GM12801 (cell line): Measurements from ENCODE around the gene KCNMA1.

Source experiments
- CTCF ChIP-seq: IDR thresholded peaks from one replicate; pipeline ENCODE4 v1.5.1; 2011; ENCODE audit warnings: control low read depth; ENCODE audit not compliant: insufficient read length; ENCODE audit errors: extremely low read depth

KCNMA1 gene

DNA sequence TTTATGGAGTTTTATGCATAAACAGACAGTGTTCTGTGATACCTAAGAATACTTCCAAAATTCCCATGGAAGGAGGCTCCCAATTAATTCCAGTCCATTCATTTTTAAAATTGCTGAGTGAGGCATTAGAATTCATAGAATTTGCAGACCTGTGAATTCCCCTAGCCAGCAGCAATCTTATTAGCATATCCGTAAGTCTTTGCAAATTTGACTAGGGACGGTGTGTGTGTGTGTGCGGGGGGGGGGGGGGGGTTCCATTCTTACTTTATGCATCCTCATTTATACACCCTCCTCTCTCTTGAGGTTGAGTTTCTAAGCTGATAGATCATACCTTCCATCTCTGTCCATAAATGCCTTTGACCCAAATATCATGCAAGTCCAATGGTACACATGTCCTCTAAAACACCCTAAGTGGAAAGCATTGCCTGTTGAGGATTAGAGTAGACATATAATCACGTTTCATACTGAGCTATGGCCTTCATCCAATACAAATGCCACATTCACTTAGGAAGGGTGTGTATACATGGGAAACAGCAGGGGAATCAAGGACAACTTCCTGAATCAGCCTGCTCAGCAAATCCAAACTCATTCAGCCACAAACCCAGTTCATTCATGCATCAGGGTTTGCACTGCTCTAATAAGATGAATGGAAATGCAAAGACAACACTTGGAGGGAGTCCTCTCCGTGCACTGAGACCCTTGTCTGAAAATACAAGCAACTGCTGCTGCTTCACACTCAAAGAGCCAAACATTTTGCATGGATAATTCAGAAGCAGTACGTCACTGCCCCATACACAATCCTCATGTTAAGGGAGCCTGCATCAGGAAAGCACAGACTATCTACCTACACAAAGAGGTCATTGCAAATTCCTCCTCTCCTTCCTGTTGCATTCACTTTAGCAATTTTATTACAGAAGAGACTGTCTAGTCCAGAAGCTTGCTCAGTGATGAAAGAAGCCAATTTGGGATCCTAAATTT is 350.8 kb downstream of the KCNMA1 start:
- TF ChIP-seq CTCF: no peak

DNA sequence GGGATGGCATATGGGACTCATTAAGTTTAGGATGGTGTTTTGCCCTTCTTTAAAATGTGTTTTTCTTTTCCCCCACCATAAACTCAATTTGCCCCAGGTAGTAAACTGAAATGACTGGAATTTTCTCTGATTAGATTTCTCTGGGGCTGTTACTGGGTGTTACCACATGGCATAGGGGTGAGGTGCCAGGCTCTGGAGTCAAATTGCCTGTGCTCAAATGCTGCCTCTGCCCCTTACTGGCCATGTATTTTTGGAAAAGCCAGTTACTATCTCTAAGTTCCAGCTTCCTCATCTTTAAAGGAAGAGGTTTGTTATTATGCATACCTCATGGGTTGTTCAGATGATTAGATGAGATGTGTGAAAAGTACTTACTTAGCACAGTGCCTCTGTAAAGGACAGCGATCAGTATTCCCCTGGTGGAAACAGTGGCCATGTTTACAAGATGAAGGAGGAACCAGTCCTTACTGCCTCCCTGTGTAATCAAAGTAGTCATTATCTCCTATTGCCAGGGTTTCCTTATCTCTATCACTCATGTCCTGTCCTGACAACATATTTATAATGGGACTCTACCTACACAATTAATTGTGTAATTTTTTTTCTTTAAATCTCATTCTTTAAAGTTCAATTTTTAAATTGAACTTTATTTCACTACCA is 352.0 kb downstream of the KCNMA1 start:
- no peak for TF ChIP-seq CTCF

DNA sequence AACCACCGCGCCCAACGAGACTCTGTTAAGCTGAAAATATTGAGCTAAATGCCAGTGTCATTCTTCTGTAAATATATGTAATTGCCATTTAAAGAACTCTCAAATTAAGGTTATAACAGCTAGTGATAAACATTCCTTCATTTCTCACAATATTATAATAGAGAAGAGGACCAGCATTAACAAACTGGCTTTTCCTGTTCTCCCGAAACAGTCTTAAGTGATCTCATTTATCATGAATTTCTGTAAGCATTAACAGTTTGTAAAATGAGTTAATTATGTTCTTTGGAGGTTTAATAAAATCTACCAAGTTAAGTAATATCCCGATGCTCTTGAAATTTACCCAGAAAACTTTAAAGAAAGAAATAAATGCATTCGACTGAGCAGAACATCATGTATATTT is 352.8 kb downstream of the KCNMA1 start:
- TF ChIP-seq CTCF: no peak

GRCh38 chr10:77283326-77283725 is 354.3 kb downstream of the KCNMA1 start:
- TF ChIP-seq CTCF: no peak

DNA sequence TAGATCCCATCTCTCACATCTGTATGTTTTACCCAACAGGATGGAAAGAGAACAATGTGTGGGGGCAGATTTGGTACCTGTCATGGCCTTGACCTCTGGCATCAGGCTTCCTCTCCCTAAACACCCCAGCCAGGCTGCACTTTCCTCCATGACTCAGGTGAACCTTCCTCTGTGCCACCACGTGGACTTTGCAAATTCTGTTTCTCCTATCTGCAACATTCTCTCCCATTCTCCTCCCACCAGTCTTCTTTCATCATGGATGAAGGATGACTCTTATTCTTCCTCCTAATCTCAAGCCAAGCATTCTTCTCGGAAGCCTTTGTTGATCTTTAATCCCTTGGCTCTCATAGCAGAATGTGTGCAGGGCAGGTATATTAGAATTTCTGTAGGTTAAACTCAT is 355.4 kb downstream of the KCNMA1 start:
- no peak for TF ChIP-seq CTCF

- TF ChIP-seq CTCF: no peak
Observed at GRCh38 chr10:77281719-77282118, 355.9 kb downstream of the KCNMA1 start.

- TF ChIP-seq CTCF: no peak
Observed at GRCh38 chr10:77279207-77279606, 358.4 kb downstream of the KCNMA1 start.
